ENCODE data around the gene CALR. TPM values are rescaled to one million over a fixed set of nuclear protein-coding genes. Genes with fewer than 3 reads are reported as not detected.

Gene CALR
- polyA plus RNA-seq, 1 of the 3 experiments (the other 2 are of a cell fraction): 1,334 TPM

GRCh38 chr19:12933287-12934072 lies 4.9 kb upstream of the CALR start, which contains the start of gene FARSA (continued):
- TF ChIP-seq REST (IDR thresholded peaks at IDR 0.05; ENCODE audit: low read depth, low read length) (peak; percentile 70; the same call in 1 of the 2 replicates), SIN3A (IDR thresholded peaks at IDR 0.05; ENCODE audit: borderline replicate concordance, low read depth, low read length) (peak; percentile 82; the same call in 1 of the 2 replicates), MAX (IDR thresholded peaks at IDR 0.05; ENCODE audit: low read depth) (peak; percentile 98), FOXJ3 (CRISPR knock-in tag; IDR thresholded peaks at IDR 0.05) (no peak), GABPA (IDR thresholded peaks at IDR 0.05; ENCODE audit: low read depth) (peak; percentile 97), NFIC (IDR thresholded peaks at IDR 0.05; ENCODE audit: borderline replicate concordance) (no peak), YY1 (IDR thresholded peaks at IDR 0.05; ENCODE audit: low read depth) (peak; percentile 100), TAF1 (IDR thresholded peaks at IDR 0.05; ENCODE audit: borderline replicate concordance, low read depth, low read length) (peak; percentile 94), MEF2A (IDR thresholded peaks at IDR 0.05; ENCODE audit: borderline replicate concordance, low read depth) (no peak), POLR2AphosphoS5 (IDR thresholded peaks at IDR 0.05; ENCODE audit: low read depth, low read length) (peak; percentile 97), EP300 (IDR thresholded peaks at IDR 0.05; ENCODE audit: borderline replicate concordance in 1 of 2, low read depth in 1 of 2, low read length in 1 of 2) (no peak), PBX3 (IDR thresholded peaks at IDR 0.05) (no peak), JUND (IDR thresholded peaks at IDR 0.05) (no peak), EZH2phosphoT487 (IDR thresholded peaks at IDR 0.05; ENCODE audit: borderline replicate concordance, low read depth) (no peak), CHD2 (IDR thresholded peaks at IDR 0.05; ENCODE audit: low read length, partially characterized antibody) (peak; percentile 77)

GRCh38 chr19:12935071-12935470 lies 3.3 kb upstream of the CALR start:
- peaks cover 16% of the 10 kb centered on the region for H4K20me1 ChIP-seq (ENCODE audit: insufficient read depth)
- H3K4me2 ChIP-seq: no peak overlapping the region
- peaks cover 49% of the 10 kb centered on the region for H3K79me2 ChIP-seq (ENCODE audit: insufficient read depth)
- no peaks in the 10 kb centered on the region for H3K27me3 ChIP-seq (ENCODE audit: insufficient read depth)
- ChIA-PET POLR2A (interaction anchor here (0.6 kb wide), 1 partner anchor 53 kb away, joined by 4 read pairs; no protein-coding TSS in a partner anchor), CTCF (interaction anchor here (2.0 kb wide), 1 partner anchor 31 kb away, joined by 9 read pairs; no protein-coding TSS in a partner anchor)
- H3F3A ChIP-seq (replicated peaks; ENCODE audit: insufficient read depth): peaks cover 14% of the 10 kb centered on the region
- DNase-seq: no peak
- no peaks in the 10 kb centered on the region for H3K9me3 ChIP-seq
- peaks cover 14 to 15% of the 10 kb centered on the region in 2 experiments for H3K36me3 ChIP-seq (replicated peaks in 1 of 2; ENCODE audit: control insufficient read depth in 1 of 2, insufficient read depth in 2 of 2, low read length in 1 of 2)
- H3K27ac ChIP-seq (ENCODE audit: low read depth in 2 of 2, low read length in 1 of 2): no peak overlapping the region
- H2AFZ ChIP-seq (ENCODE audit: low read depth): no peak overlapping the region
- H3K9me2 ChIP-seq: no peaks in the 10 kb centered on the region
- peaks cover 11 to 23% of the 10 kb centered on the region in 2 experiments; a peak in 3 of 4 replicates for H3K4me1 ChIP-seq (ENCODE audit: control insufficient read depth in 1 of 2, insufficient read depth in 2 of 2, low read depth in 1 of 2, low read length in 1 of 2)
- 98% methylated on average over 10 of the region's 10 CpGs for WGBS (ENCODE audit: low lambda C conversion rate)
- no peak overlapping the region for H3K9ac ChIP-seq
- no peak overlapping the region for H3K4me3 ChIP-seq (ENCODE audit: low read depth in 2 of 2, low read length in 1 of 2)
- no peak for TF ChIP-seq SIN3A (IDR thresholded peaks at IDR 0.05; ENCODE audit: borderline replicate concordance, low read depth, low read length)
- no peak for TF ChIP-seq RCOR1 (IDR thresholded peaks at IDR 0.05; ENCODE audit: low read length)
- TF ChIP-seq RAD21 (IDR thresholded peaks at IDR 0.05; ENCODE audit: low read length): no peak
- TF ChIP-seq MAX (IDR thresholded peaks at IDR 0.05; ENCODE audit: low read depth): no peak
- TF ChIP-seq PBX3 (IDR thresholded peaks at IDR 0.05): no peak
- no peak for TF ChIP-seq CHD2 (IDR thresholded peaks at IDR 0.05; ENCODE audit: low read length, partially characterized antibody)
- TF ChIP-seq GATA2 (CRISPR knock-in tag; IDR thresholded peaks at IDR 0.05): no peak
- TF ChIP-seq NFIC (IDR thresholded peaks at IDR 0.05; ENCODE audit: borderline replicate concordance): no peak
- no peak for TF ChIP-seq YY1 (IDR thresholded peaks at IDR 0.05; ENCODE audit: low read depth)
- no peak for TF ChIP-seq RXRA (IDR thresholded peaks at IDR 0.05; ENCODE audit: borderline replicate concordance, low read depth)
- TF ChIP-seq ZBTB33 (IDR thresholded peaks at IDR 0.05; ENCODE audit: borderline replicate concordance, low read depth): no peak
- TF ChIP-seq EP300 (IDR thresholded peaks at IDR 0.05; ENCODE audit: borderline replicate concordance in 1 of 2, low read depth in 1 of 2, low read length in 1 of 2): no peak
- no peak for TF ChIP-seq TAF1 (IDR thresholded peaks at IDR 0.05; ENCODE audit: borderline replicate concordance, low read depth, low read length)

All from SK-N-SH (cell line).